Right cardiac atrium (tissue), 5 donors: ENCODE measurements around the gene CROCC2. TPM values are rescaled to one million over a fixed set of nuclear protein-coding genes. Genes with fewer than 3 reads are reported as not detected.
A peak's percentile ranks its signal among the peaks of the same experiment; 100 is the strongest.

Experiments used
- ATAC-seq, 2 donors: fragments of 200-7000 bp; cut with Tn5 transposase; one replicate each; pipeline versions ENCODE4 v1.8.0 to v1.9.1; 2020; ENCODE audit warnings: moderate library complexity in 2 of 2, mild to moderate bottlenecking in 1 of 2
- DNase-seq, 3 donors: peaks; one replicate each; pipeline ENCODE4 v3.0.0-alpha.2; 2020
- H3K27ac ChIP-seq: one replicate; pipeline ENCODE4 v1.5.1; 2013; ENCODE audit warnings: mild to moderate bottlenecking, low read length, control low read depth, moderate library complexity
- H3K27me3 ChIP-seq: one replicate; pipeline ENCODE4 v1.6.1; 2013; ENCODE audit not compliant: control insufficient read depth, insufficient read depth
- H3K4me1 ChIP-seq: one replicate; pipeline ENCODE4 v1.6.1; 2013; ENCODE audit warnings: low read length; ENCODE audit not compliant: control insufficient read depth, insufficient read depth
- H3K4me3 ChIP-seq: one replicate; pipeline ENCODE4 v1.5.1; 2013; ENCODE audit warnings: low read length, control low read depth
- H3K9me3 ChIP-seq: one replicate; pipeline ENCODE4 v1.6.1; 2013; ENCODE audit warnings: low read length; ENCODE audit not compliant: control insufficient read depth
- WGBS: extraction: QIAGEN DNeasy Blood & Tissue Kit; methylation state at CpG from one replicate; pipeline ENCODE4 v1.1.7; 2013; 5-methylcytosine and 5-hydroxymethylcytosine counted together
- intact Hi-C, 4 donors: fragments of 100-400 bp; cut with DNase I; formaldehyde crosslinking; loops; one replicate each; pipeline versions ENCODE4 v1.11.0 to v1.14.0; 2022 to 2023
- polyA plus RNA-seq: library from polyadenylated mRNA; stranded (reverse); fragments of 200-250 nt; gene quantifications from one replicate; pipeline ENCODE4 v1.2.3, GENCODE V29; 2013
- total RNA-seq, 4 donors: library from RNA; stranded (reverse); fragmentation: NEBNext Ultra II Directional; extraction: Animal tissue kit (Norgen Biotek cat#: 25700); gene quantifications; one replicate each; pipeline ENCODE4 v1.2.1, GENCODE V29; 2021
- donor health status: healthy with polysubstance abuse.
- donor health status: DM: no; HTN: yes; CAD: no.
- donor health status: DM: no; HTN: no; CAD: no.
- donor health status: DM: no; HTN: yes; CAD: no; lungs with severe emphysema.
- donor health status: DM: yes; HTN: yes; CAD: no.

Gene CROCC2
- total and polyA plus RNA-seq, 5 donors = 0.03 TPM; not detected in 4

GRCh38 chr2:240902615-240903041 lies 3.5 kb upstream of the CROCC2 start:
- Histone ChIP-seq H3K27ac (no peak overlapping the region), H3K9me3 (no peaks in the 10 kb centered on the region), H3K4me1 (no peaks in the 10 kb centered on the region), H3K4me3 (no peak overlapping the region), H3K27me3 (no peaks in the 10 kb centered on the region)
- no peak for ATAC-seq
- intact Hi-C loops = no loop called here
- DNase-seq = peak; percentile 13 to 31 (median 29)
- WGBS = 25% methylated on average over 7 of the region's 7 CpGs

- Histone ChIP-seq H3K27me3 (no peaks in the 10 kb centered on the region), H3K4me1 (no peaks in the 10 kb centered on the region), H3K27ac (no peak overlapping the region), H3K4me3 (no peak overlapping the region), H3K9me3 (no peaks in the 10 kb centered on the region)
- ATAC-seq (no peak), DNase-seq (peak in 2 of 3 donors; percentile 41 to 46)
- WGBS = 85% methylated on average over 34 of the region's 34 CpGs
- intact Hi-C loops = no loop called here
Measured at GRCh38 chr2:240903191-240904060, 2.7 kb upstream of the CROCC2 start.

- H3K9me3 ChIP-seq = no peaks in the 10 kb centered on the region
- intact Hi-C loops = no loop called here
- no peaks in the 10 kb centered on the region for H3K4me1 ChIP-seq
- no peak overlapping the region for H3K4me3 ChIP-seq
- H3K27ac ChIP-seq = no peak overlapping the region
- H3K27me3 ChIP-seq = no peaks in the 10 kb centered on the region
- DNase-seq = peak in 2 of 3 donors; percentile 34 to 44
- 81% methylated on average over 19 of the region's 19 CpGs for WGBS
- no peak for ATAC-seq
Measured at GRCh38 chr2:240904216-240905175, 1.6 kb upstream of the CROCC2 start.

GRCh38 chr2:240905176-240905781 lies 857 bp upstream of the CROCC2 start:
- Histone ChIP-seq H3K4me3 (no peak overlapping the region), H3K27ac (no peak overlapping the region), H3K4me1 (no peaks in the 10 kb centered on the region), H3K27me3 (no peaks in the 10 kb centered on the region), H3K9me3 (no peaks in the 10 kb centered on the region)
- ATAC-seq = no peak
- intact Hi-C loops = no loop called here
- peak; percentile 4 to 52 (median 29) for DNase-seq
- WGBS = 68% methylated on average over 13 of the region's 13 CpGs

GRCh38 chr2:240906911-240907590 lies 915 bp downstream of the CROCC2 start:
- Histone ChIP-seq H3K4me1 (no peaks in the 10 kb centered on the region), H3K27ac (no peak overlapping the region), H3K4me3 (no peak overlapping the region), H3K27me3 (no peaks in the 10 kb centered on the region), H3K9me3 (no peaks in the 10 kb centered on the region)
- WGBS = 65% methylated on average over 20 of the region's 22 CpGs
- intact Hi-C loops = no loop called here
- ATAC-seq (no peak), DNase-seq (peak in 2 of 3 donors; percentile 20 to 35)

- DNase-seq = no peak
- no peaks in the 10 kb centered on the region for H3K27me3 ChIP-seq
Measured at GRCh38 chr2:240909216-240909974, 3.3 kb downstream of the CROCC2 start.

GRCh38 chr2:240911641-240912265 lies 5.6 kb downstream of the CROCC2 start:
- no peak for ATAC-seq
- no peak overlapping the region for H3K4me3 ChIP-seq
- intact Hi-C loops = loop anchor here (5.0 to 10.0 kb wide), 2 partner anchors 81 to 83 kb away; partner anchors contain the start of gene SNED1 (in 3 of the 4)
- no peaks in the 10 kb centered on the region for H3K4me1 ChIP-seq
- no peak overlapping the region for H3K27ac ChIP-seq
- no peaks in the 10 kb centered on the region for H3K27me3 ChIP-seq
- 61% methylated on average over 20 of the region's 20 CpGs for WGBS
- DNase-seq = no peak
- H3K9me3 ChIP-seq = no peaks in the 10 kb centered on the region

More at GRCh38 chr2:240909216-240909974, 3.3 kb downstream of the CROCC2 start:
- intact Hi-C loops = no loop called here
- no peak overlapping the region for H3K27ac ChIP-seq
- no peak overlapping the region for H3K4me3 ChIP-seq
- no peak for ATAC-seq
- no peaks in the 10 kb centered on the region for H3K9me3 ChIP-seq
- WGBS = 67% methylated on average over 17 of the region's 17 CpGs
- H3K4me1 ChIP-seq = no peaks in the 10 kb centered on the region

GRCh38 chr2:240912878-240913809 lies 7.0 kb downstream of the CROCC2 start:
- H3K4me3 ChIP-seq = no peak overlapping the region
- no peaks in the 10 kb centered on the region for H3K27me3 ChIP-seq
- no peaks in the 10 kb centered on the region for H3K9me3 ChIP-seq
- DNase-seq (peak in 1 of 3 donors; percentile 33), ATAC-seq (no peak)
- intact Hi-C loops = loop anchor here (5.0 to 10.0 kb wide), 2 partner anchors 79 to 82 kb away; partner anchors contain the start of gene SNED1 (in 3 of the 4)
- H3K4me1 ChIP-seq = no peaks in the 10 kb centered on the region
- WGBS = 75% methylated on average over 21 of the region's 21 CpGs
- H3K27ac ChIP-seq = no peak overlapping the region
